GM12878 (cell line): ENCODE data around the gene FAM98C. TPM values are rescaled to one million over a fixed set of nuclear protein-coding genes. Genes with fewer than 3 reads are reported as not detected.

Experiments
- ATAC-seq: fragments of 200-7000 bp; cut with Tn5 transposase; 3 replicates; pipeline ENCODE4 v1.9.1; 2020; ENCODE audit warnings: mild to moderate bottlenecking, moderate library complexity
- BruUV-seq: library from RNA; stranded (reverse); fragments of 400-500 nt; replicated peaks from 2 replicates; lab custom pipeline; 2021; lab: Mats Ljungman, UMichigan
- CTCF ChIA-PET: fragments of 300-600 bp; sonication (Branson Sonifier 250); formaldehyde crosslinking; extraction: SDS; loops from one replicate; lab custom pipeline; 2021; ENCODE audit warnings: inconsistent platforms; lab: Yijun Ruan, JAX
- POLR2A ChIA-PET: fragments of 350-600 bp; formaldehyde crosslinking; extraction: SDS; loops from one replicate; lab custom pipeline; 2021; ENCODE audit warnings: inconsistent platforms; lab: Charles Lee
- RAD21 ChIA-PET: fragments of 300-600 bp; sonication (Branson Sonifier 250); formaldehyde crosslinking; loops from one replicate; lab custom pipeline; 2023; ENCODE audit warnings: antibody characterized with exemption; ENCODE audit not compliant: unreplicated experiment; lab: Charles Lee
- SMC1A ChIA-PET: fragments of 300-600 bp; sonication (Branson Sonifier 250); formaldehyde crosslinking; loops from one replicate; lab custom pipeline; 2023; ENCODE audit not compliant: unreplicated experiment, uncharacterized antibody; lab: Charles Lee
- DNase-seq: peaks from one replicate; pipeline ENCODE4 v3.0.0-alpha.2; 2011; ENCODE audit warnings: low read depth, low spot score
- FAIRE-seq: peaks from 3 replicates; lab custom pipeline; 2011; peaks lifted over from hg19 to GRCh38; lab: Jason Lieb, UNC
- H2AFZ ChIP-seq: 2 replicates; pipeline ENCODE4 v1.6.0; 2011; ENCODE audit warnings: low read depth, low read length, control low read depth; ENCODE audit not compliant: control insufficient read depth
- H3K27ac ChIP-seq: 2 replicates; pipeline ENCODE4 v1.5.1; 2011; ENCODE audit warnings: control low read depth; ENCODE audit not compliant: control insufficient read depth, insufficient read depth
- H3K27me3 ChIP-seq, 2 experiments: replicated peaks in 1 of 2; 2 replicates each; pipeline versions ENCODE4 v1.6.0 to v1.6.1; 2011; ENCODE audit warnings: low read length in 1 of 2; ENCODE audit not compliant: control insufficient read depth in 2 of 2, insufficient read depth in 2 of 2
- H3K36me3 ChIP-seq, 2 experiments: 2 replicates each; pipeline ENCODE4 v1.5.1; 2011; ENCODE audit warnings: low read length in 1 of 2; ENCODE audit not compliant: control insufficient read depth in 2 of 2, insufficient read depth in 2 of 2
- H3K4me1 ChIP-seq: 2 replicates; pipeline ENCODE4 v1.6.1; 2011; ENCODE audit warnings: mild to moderate bottlenecking, low read length, moderate library complexity, mixed read lengths; ENCODE audit not compliant: control insufficient read depth, insufficient read depth
- H3K4me2 ChIP-seq: 2 replicates; pipeline ENCODE4 v1.6.0; 2011; ENCODE audit warnings: control low read depth; ENCODE audit not compliant: control insufficient read depth, insufficient read depth
- H3K4me3 ChIP-seq: fragments of 200-600 bp; sonication (generic); 2 replicates; pipeline ENCODE4 v1.5.1; 2016
- H3K79me2 ChIP-seq: 2 replicates; pipeline ENCODE4 v1.6.0; 2011; ENCODE audit warnings: low read length; ENCODE audit not compliant: control insufficient read depth, insufficient read depth
- H3K9ac ChIP-seq: 2 replicates; pipeline ENCODE4 v1.8.0; 2011; ENCODE audit warnings: low read length, control low read depth, mixed read lengths; ENCODE audit not compliant: control insufficient read depth, insufficient read depth
- H3K9me3 ChIP-seq: replicated peaks from 3 replicates; pipeline ENCODE4 v1.5.1; 2011; ENCODE audit warnings: mild to moderate bottlenecking, low read length; ENCODE audit not compliant: control insufficient read depth, insufficient read depth
- H4K20me1 ChIP-seq: 2 replicates; pipeline ENCODE4 v1.6.0; 2011; ENCODE audit not compliant: control insufficient read depth, insufficient read depth
- CHD1 ChIP-seq: IDR thresholded peaks from 2 replicates; pipeline ENCODE4 v1.6.1; 2012; ENCODE audit warnings: low read depth, low read length, improper control_type of control experiment
- USF2 ChIP-seq: IDR thresholded peaks from 2 replicates; pipeline ENCODE4 v1.6.1; 2011; ENCODE audit warnings: low read depth, low read length, improper control_type of control experiment, borderline replicate concordance
- WGBS: methylation state at CpG from one replicate; pipeline ENCODE4 v1.1.6; 2016; ENCODE audit warnings: low lambda C conversion rate; ENCODE audit not compliant: insufficient replicate concordance, insufficient coverage; ENCODE audit errors: missing lambda C conversion rate; 5-methylcytosine and 5-hydroxymethylcytosine counted together
- in situ Hi-C: fragments of 300-500 bp; cut with MboI; formaldehyde crosslinking; loops from 9 replicates; pipeline ENCODE4 v1.14.3; 2018; ENCODE audit warnings: mixed read lengths
- intact Hi-C: fragments of 100-400 bp; cut with micrococcal nuclease; formaldehyde crosslinking; loops from one replicate; pipeline ENCODE4 v1.14.2; 2022; ENCODE audit not compliant: unreplicated experiment
- polyA plus RNA-seq, 11 experiments: library from polyadenylated mRNA; depleted of rRNA in 4 of 11; unstranded in 6 of 11; stranded (reverse) in 5 of 11; fragments of >200 nt; fragmentation: Nextera tagmentation in 4 of 11; fragmentation: Illumina TruSeq in 1 of 11; extraction: Ambion mirVana in 4 of 11; extraction: Trizol in 1 of 11; gene quantifications; 1 replicate in 1 of 11; 2 replicates in 10 of 11; pipeline versions ENCODE4 v1.2.1 to v1.2.3, GENCODE V29; 2011 to 2016; ENCODE audit warnings: inconsistent platforms in 2 of 11, missing spikeins in 2 of 11, low read depth in 1 of 11
- total RNA-seq, 4 experiments: library from RNA; depleted of rRNA in 3 of 4; stranded (reverse); fragments of >200 nt in 3 of 4; fragmentation: Illumina TruSeq in 1 of 4; extraction: Trizol in 1 of 4; gene quantifications; 2 replicates each; pipeline versions ENCODE4 v1.2.1 to v1.2.3, GENCODE V29; 2013 to 2021

The FAM98C gene
- total and polyA plus RNA-seq, 10 of the 15 experiments (the other 5 are each of a cell fraction or from before 2014, with no cell fraction given): 1.4 to 17.2 (median 9.5) TPM

DNA sequence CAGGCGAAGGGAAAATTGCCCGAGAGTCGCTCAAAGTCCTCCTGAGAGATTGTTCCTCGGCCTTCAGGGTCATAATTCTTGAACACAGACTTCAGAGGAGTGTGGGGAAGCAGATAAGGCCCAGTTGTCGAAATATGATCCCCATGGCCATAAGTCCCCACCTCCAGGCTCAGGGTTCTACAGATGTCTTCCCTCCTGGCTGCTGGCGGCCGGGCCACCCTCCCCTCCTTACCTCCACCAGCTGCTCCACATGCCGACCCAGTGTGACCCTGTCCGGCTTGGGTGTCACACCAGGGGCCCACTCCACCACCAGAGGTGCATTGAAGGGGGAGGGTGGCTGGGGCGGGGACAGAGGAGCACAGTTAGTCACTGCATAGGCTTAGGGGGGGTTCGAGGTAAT lies 10.1 kb downstream of the FAM98C start:
- intact Hi-C loops: no loop called here
- no peak overlapping the region for H3K27ac ChIP-seq
- no peak overlapping the region for H3K4me3 ChIP-seq
- no peak overlapping the region for H3K9ac ChIP-seq
- no TSS peak for BruUV-seq
- CTCF ChIA-PET: interaction anchor here (0.6 to 1.9 kb wide), 2 partner anchors 10 to 353 kb away, joined by 4 to 7 read pairs; partner anchors contain the start of gene FAM98C
- in situ Hi-C loops: loop anchor here (25.0 kb wide), 1 partner anchor 224 kb away; the partner anchor contains the start of gene ACTN4
- peaks cover 7% of the 10 kb centered on the region for H3K4me1 ChIP-seq
- SMC1A ChIA-PET: no interaction called here
- RAD21 ChIA-PET: interaction anchor here (0.6 to 1.8 kb wide), 2 partner anchors 10 to 14 kb away, joined by 3 to 8 read pairs; partner anchors contain the start of gene FAM98C
- DNase-seq (no peak), FAIRE-seq (no peak), ATAC-seq (no peak)
- no peaks in the 10 kb centered on the region for H3K79me2 ChIP-seq
- WGBS: 65% methylated on average over 11 of the region's 11 CpGs
- no peaks in the 10 kb centered on the region for H3K27me3 ChIP-seq
- H3K4me2 ChIP-seq: no peak overlapping the region
- no peaks in the 10 kb centered on the region for H3K9me3 ChIP-seq
- POLR2A ChIA-PET: no interaction called here
- no peaks in the 10 kb centered on the region for H4K20me1 ChIP-seq
- H2AFZ ChIP-seq: no peak overlapping the region
- no peaks in the 10 kb centered on the region for H3K36me3 ChIP-seq
- TF ChIP-seq USF2: no peak

- in situ Hi-C loops (loop anchor here (25.0 kb wide), 1 partner anchor 224 kb away; the partner anchor contains the start of gene ACTN4), intact Hi-C loops (no loop called here)
- Histone ChIP-seq H3K9ac (no peak overlapping the region), H3K9me3 (no peaks in the 10 kb centered on the region), H3K36me3 (no peaks in the 10 kb centered on the region), H3K27ac (no peak overlapping the region), H2AFZ (no peak overlapping the region), H3K4me1 (peaks cover 7% of the 10 kb centered on the region), H3K4me2 (no peak overlapping the region), H3K79me2 (no peaks in the 10 kb centered on the region), H3K4me3 (no peak overlapping the region), H4K20me1 (no peaks in the 10 kb centered on the region)
- BruUV-seq: no TSS peak
- POLR2A ChIA-PET: no interaction called here
- CTCF ChIA-PET: interaction anchor here (0.6 to 1.9 kb wide), 2 partner anchors 11 to 352 kb away, joined by 4 to 7 read pairs; partner anchors contain the start of gene FAM98C
- FAIRE-seq: no peak
- DNase-seq: no peak
- SMC1A ChIA-PET: no interaction called here
- RAD21 ChIA-PET: interaction anchor here (0.6 to 1.8 kb wide), 2 partner anchors 10 to 15 kb away, joined by 3 to 8 read pairs; partner anchors contain the start of gene FAM98C
- WGBS: 72% methylated on average over 6 of the region's 6 CpGs
- TF ChIP-seq CHD1: no peak
- TF ChIP-seq, all 136 proteins: peak for 0
- no peak for ATAC-seq
- H3K27me3 ChIP-seq: no peaks in the 10 kb centered on the region
These were observed 10.5 kb downstream of the FAM98C start for GRCh38 chr19:38413416-38413815.
